HCT116 (cell line): ENCODE results near the gene EFCAB7. TPM values are rescaled to one million over a fixed set of nuclear protein-coding genes. Genes with fewer than 3 reads are reported as not detected.

Experiments
- ATAC-seq: fragments of 200-7000 bp; cut with Tn5 transposase; 2 replicates; pipeline ENCODE4 v1.9.1; 2020; ENCODE audit warnings: mild to moderate bottlenecking, moderate library complexity
- BruUV-seq: library from RNA; stranded (reverse); fragments of 400-500 nt; replicated peaks from 2 replicates; lab custom pipeline; 2021; lab: Mats Ljungman, UMichigan
- CTCF ChIA-PET: fragments of 300-600 bp; sonication (Branson Sonifier 250); formaldehyde crosslinking; loops from one replicate; lab custom pipeline; 2021; ENCODE audit warnings: antibody characterized with exemption; lab: Charles Lee
- POLR2A ChIA-PET: fragments of 300-600, 350-600 bp; sonication (Branson Sonifier 250); formaldehyde crosslinking; loops from one replicate; lab custom pipeline; 2021; ENCODE audit warnings: antibody characterized with exemption; lab: Charles Lee
- RAD21 ChIA-PET, 2 experiments: fragments of 300-600 bp; sonication (Branson Sonifier 250); formaldehyde crosslinking; loops; one replicate each; lab custom pipeline; 2023; ENCODE audit warnings: low total read pairs in 2 of 2; ENCODE audit not compliant: uncharacterized antibody in 2 of 2, unreplicated experiment in 2 of 2, low non-redundant PET in 1 of 2; lab: Charles Lee
- DNase-seq: peaks from one replicate; pipeline ENCODE4 v3.0.0-alpha.2; 2010; ENCODE audit warnings: low read depth, low spot score
- H2AFZ ChIP-seq: fragments of 200-600 bp; shearing (Covaris generic), sonication (generic); 2 replicates; pipeline ENCODE4 v1.6.1; 2017; ENCODE audit warnings: low read depth, mixed run types, mixed read lengths, antibody characterized with exemption, low read length; ENCODE audit not compliant: poor library complexity, severe bottlenecking
- H3K27ac ChIP-seq: 2 replicates; pipeline ENCODE4 v1.5.1; 2012; ENCODE audit warnings: low read depth, low read length
- H3K27me3 ChIP-seq: fragments of 200-600 bp; sonication (generic); 2 replicates; pipeline ENCODE4 v1.6.1; 2016; ENCODE audit warnings: mixed run types, low read length, mixed read lengths; ENCODE audit not compliant: insufficient read depth
- H3K36me3 ChIP-seq, 2 experiments: fragments of 200-500 bp in 1 of 2; fragments of 200-600 bp in 1 of 2; sonication (Bioruptor generic) in 1 of 2; sonication (generic) in 1 of 2; 2 replicates each; pipeline versions ENCODE4 v1.5.1 to v1.6.1; 2014 to 2016; ENCODE audit warnings: low read length in 2 of 2, inconsistent platforms in 1 of 2, mixed read lengths in 1 of 2, mixed run types in 1 of 2; ENCODE audit not compliant: insufficient read depth in 2 of 2, control insufficient read depth in 1 of 2
- H3K4me1 ChIP-seq, 2 experiments: fragments of 200-600 bp in 1 of 2; sonication (generic) in 1 of 2; 2 replicates each; pipeline versions ENCODE4 v1.5.1 to v1.6.1; 2012 to 2017; ENCODE audit warnings: low read length in 2 of 2, inconsistent platforms in 1 of 2, mild to moderate bottlenecking in 1 of 2, mixed read lengths in 1 of 2, mixed run types in 1 of 2, moderate library complexity in 1 of 2; ENCODE audit not compliant: insufficient read depth in 2 of 2, control insufficient read depth in 1 of 2
- H3K4me2 ChIP-seq: fragments of 200-600 bp; sonication (generic); 2 replicates; pipeline ENCODE4 v1.6.1; 2017; ENCODE audit warnings: mixed run types, low read length, mixed read lengths
- H3K4me3 ChIP-seq, 2 experiments: fragments of 200-600 bp in 1 of 2; sonication (generic) in 1 of 2; replicated peaks in 1 of 2; 2 replicates each; pipeline ENCODE4 v1.5.1; 2011 to 2016; ENCODE audit warnings: low read length in 2 of 2, control low read depth in 1 of 2, low read depth in 1 of 2, mild to moderate bottlenecking in 1 of 2, mixed read lengths in 1 of 2, mixed run types in 1 of 2
- H3K79me2 ChIP-seq: fragments of 200-600 bp; sonication (generic); 2 replicates; pipeline ENCODE4 v1.6.1; 2017; ENCODE audit warnings: mild to moderate bottlenecking, mixed run types, low read length, moderate library complexity, mixed read lengths; ENCODE audit not compliant: insufficient read depth
- H3K9ac ChIP-seq: fragments of 200-600 bp; sonication (generic); 2 replicates; pipeline ENCODE4 v1.6.1; 2016; ENCODE audit warnings: low read length, mixed read lengths
- H3K9me2 ChIP-seq: fragments of 200-600 bp; sonication (generic), shearing (Covaris generic); 2 replicates; pipeline ENCODE4 v1.6.1; 2017; ENCODE audit warnings: mixed run types, mild to moderate bottlenecking, moderate library complexity; ENCODE audit not compliant: insufficient read depth
- H3K9me3 ChIP-seq, 2 experiments: fragments of 200-500 bp in 1 of 2; fragments of 200-600 bp in 1 of 2; sonication (Bioruptor generic) in 1 of 2; sonication (generic) in 1 of 2; 2 replicates each; pipeline ENCODE4 v1.6.1; 2014 to 2017; ENCODE audit warnings: low read length in 2 of 2, mixed read lengths in 2 of 2, inconsistent platforms in 1 of 2, low read depth in 1 of 2, mild to moderate bottlenecking in 1 of 2, mixed run types in 1 of 2, moderate library complexity in 1 of 2; ENCODE audit not compliant: control insufficient read depth in 1 of 2, insufficient read depth in 1 of 2
- H4K20me1 ChIP-seq: fragments of 200-600 bp; sonication (generic), shearing (Covaris generic); 2 replicates; pipeline ENCODE4 v1.6.1; 2017; ENCODE audit warnings: mixed run types, mild to moderate bottlenecking, moderate library complexity; ENCODE audit not compliant: insufficient read depth
- CBX3 ChIP-seq: IDR thresholded peaks from 2 replicates; pipeline ENCODE4 v1.6.1; 2012; ENCODE audit warnings: low read depth
- CEBPB ChIP-seq: IDR thresholded peaks from 2 replicates; pipeline ENCODE4 v1.6.1; 2012; ENCODE audit warnings: low read depth
- EGR1 ChIP-seq: IDR thresholded peaks from 2 replicates; pipeline ENCODE4 v1.6.1; 2012; ENCODE audit warnings: low read depth
- ELF1 ChIP-seq: IDR thresholded peaks from 2 replicates; pipeline ENCODE4 v1.6.1; 2012; ENCODE audit warnings: low read depth, borderline replicate concordance
- EZH2 ChIP-seq: fragments of 200-600 bp; sonication (generic); IDR thresholded peaks from 2 replicates; pipeline ENCODE4 v1.6.1; 2017; ENCODE audit warnings: antibody characterized with exemption, mixed run types
- EZH2phosphoT487 ChIP-seq: fragments of 200-600 bp; IDR thresholded peaks from 2 replicates; pipeline ENCODE4 v1.6.1; 2018; ENCODE audit warnings: antibody characterized with exemption, borderline replicate concordance
- FOSL1 ChIP-seq: IDR thresholded peaks from 2 replicates; pipeline ENCODE4 v1.6.1; 2012; ENCODE audit warnings: low read depth
- JUND ChIP-seq: IDR thresholded peaks from 2 replicates; pipeline ENCODE4 v1.6.1; 2012
- POLR2A ChIP-seq: IDR thresholded peaks from 2 replicates; pipeline ENCODE4 v1.7.0; 2011; ENCODE audit warnings: borderline replicate concordance; ENCODE audit not compliant: insufficient read depth, insufficient read length; ENCODE audit errors: extremely low read depth
- SP1 ChIP-seq: IDR thresholded peaks from 2 replicates; pipeline ENCODE4 v1.6.1; 2012; ENCODE audit warnings: low read depth
- SRF ChIP-seq: IDR thresholded peaks from 2 replicates; pipeline ENCODE4 v1.6.1; 2012; ENCODE audit warnings: low read depth
- TCF7L2 ChIP-seq: IDR thresholded peaks from 2 replicates; pipeline ENCODE4 v1.7.0; 2011; ENCODE audit warnings: borderline replicate concordance, inconsistent platforms; ENCODE audit not compliant: insufficient read depth, insufficient read length; ENCODE audit errors: extremely low read depth
- ZFX ChIP-seq: fragments of 450-650 bp; IDR thresholded peaks from 2 replicates; pipeline ENCODE4 v1.6.1; 2017
- ZNF274 ChIP-seq: fragments of 200-500 bp; sonication (Bioruptor generic); IDR thresholded peaks from 2 replicates; pipeline ENCODE4 v1.6.1; 2014; ENCODE audit warnings: mild to moderate bottlenecking, low read depth, low read length, inconsistent platforms
- intact Hi-C: fragments of 100-400 bp; cut with micrococcal nuclease; formaldehyde crosslinking; loops from 2 replicates; pipeline ENCODE4 v1.10.0; 2022
- total RNA-seq: library from RNA; stranded (reverse); gene quantifications from one replicate; pipeline ENCODE4 v1.2.1, GENCODE V29; 2021; ENCODE audit not compliant: unreplicated experiment
- TF ChIP-seq, protein P1 (sequence below): IDR thresholded peaks from 2 replicates; pipeline ENCODE4 v1.6.1; 2012
- TF ChIP-seq, protein P2 (sequence below): IDR thresholded peaks from 2 replicates; pipeline ENCODE4 v1.6.1; 2011; ENCODE audit warnings: mild to moderate bottlenecking, low read length, moderate library complexity; ENCODE audit not compliant: insufficient replicate concordance; ENCODE audit errors: extremely low read depth
- TF ChIP-seq, protein P3 (sequence below), 3 experiments: fragments of 200-600 bp in 1 of 3; sonication (generic) in 1 of 3; IDR thresholded peaks in 2 of 3; conservative IDR thresholded peaks in 1 of 3; 2 replicates each; pipeline ENCODE4 v1.5.1; 2012 to 2017; ENCODE audit warnings: low read depth in 2 of 3, low read length in 2 of 3, antibody characterized with exemption in 1 of 3, borderline replicate concordance in 1 of 3, control low read depth in 1 of 3, mild to moderate bottlenecking in 1 of 3, mixed read lengths in 1 of 3, mixed run types in 1 of 3, moderate library complexity in 1 of 3; ENCODE audit not compliant: insufficient read depth in 1 of 3
- TF ChIP-seq, protein P4 (sequence below): IDR thresholded peaks from 2 replicates; pipeline ENCODE4 v1.6.1; 2012; ENCODE audit warnings: low read depth
- TF ChIP-seq, protein P5 (sequence below): IDR thresholded peaks from 2 replicates; pipeline ENCODE4 v1.6.1; 2012

EFCAB7 gene
- total RNA-seq, 1 experiment from 2014 or later, result 6.0 TPM

DNA sequence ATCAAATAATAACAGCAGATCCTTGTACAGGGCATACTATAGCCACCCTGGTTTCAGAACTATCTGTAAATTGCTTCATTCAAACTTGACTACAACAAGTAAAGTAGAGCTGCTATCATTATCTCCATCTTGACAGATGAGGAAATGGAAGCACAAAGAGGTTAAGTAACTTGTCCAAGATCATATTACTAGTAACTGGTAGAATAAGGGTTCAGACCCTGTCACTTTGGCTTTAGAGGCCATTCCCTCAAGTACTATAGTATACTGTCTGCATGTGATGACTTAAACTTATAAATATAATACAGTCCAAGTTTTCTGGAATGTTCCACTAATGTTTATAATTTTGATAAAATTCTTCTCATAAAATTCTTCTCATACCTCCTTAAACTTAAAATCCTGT, 94.7 kb downstream of the EFCAB7 start:
- no peak overlapping the region for H3K4me2 ChIP-seq
- ATAC-seq (no peak), DNase-seq (no peak)
- no peaks in the 10 kb centered on the region; a peak in 1 of 4 replicates for H3K4me1 ChIP-seq
- CTCF ChIA-PET, result interaction anchor here (1.9 to 2.7 kb wide), 3 partner anchors 56 to 629 kb away, joined by 6 to 15 read pairs (median 14); no protein-coding TSS in a partner anchor
- no peaks in the 10 kb centered on the region for H3K9me2 ChIP-seq
- H3K27ac ChIP-seq, result no peak overlapping the region
- no peaks in the 10 kb centered on the region for H3K79me2 ChIP-seq
- H4K20me1 ChIP-seq, result no peaks in the 10 kb centered on the region
- no peak overlapping the region for H2AFZ ChIP-seq
- RAD21 ChIA-PET, result no interaction called here
- intact Hi-C loops, result no loop called here
- H3K36me3 ChIP-seq, result no peaks in the 10 kb centered on the region
- no TSS peak for BruUV-seq
- H3K4me3 ChIP-seq, result no peak overlapping the region
- TF ChIP-seq, protein P1, sequence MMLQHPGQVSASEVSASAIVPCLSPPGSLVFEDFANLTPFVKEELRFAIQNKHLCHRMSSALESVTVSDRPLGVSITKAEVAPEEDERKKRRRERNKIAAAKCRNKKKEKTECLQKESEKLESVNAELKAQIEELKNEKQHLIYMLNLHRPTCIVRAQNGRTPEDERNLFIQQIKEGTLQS, result no peak
- TF ChIP-seq JUND, result no peak
- no peak for TF ChIP-seq EZH2
- TF ChIP-seq, protein P2, sequence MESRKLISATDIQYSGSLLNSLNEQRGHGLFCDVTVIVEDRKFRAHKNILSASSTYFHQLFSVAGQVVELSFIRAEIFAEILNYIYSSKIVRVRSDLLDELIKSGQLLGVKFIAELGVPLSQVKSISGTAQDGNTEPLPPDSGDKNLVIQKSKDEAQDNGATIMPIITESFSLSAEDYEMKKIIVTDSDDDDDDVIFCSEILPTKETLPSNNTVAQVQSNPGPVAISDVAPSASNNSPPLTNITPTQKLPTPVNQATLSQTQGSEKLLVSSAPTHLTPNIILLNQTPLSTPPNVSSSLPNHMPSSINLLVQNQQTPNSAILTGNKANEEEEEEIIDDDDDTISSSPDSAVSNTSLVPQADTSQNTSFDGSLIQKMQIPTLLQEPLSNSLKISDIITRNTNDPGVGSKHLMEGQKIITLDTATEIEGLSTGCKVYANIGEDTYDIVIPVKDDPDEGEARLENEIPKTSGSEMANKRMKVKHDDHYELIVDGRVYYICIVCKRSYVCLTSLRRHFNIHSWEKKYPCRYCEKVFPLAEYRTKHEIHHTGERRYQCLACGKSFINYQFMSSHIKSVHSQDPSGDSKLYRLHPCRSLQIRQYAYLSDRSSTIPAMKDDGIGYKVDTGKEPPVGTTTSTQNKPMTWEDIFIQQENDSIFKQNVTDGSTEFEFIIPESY, result no peak
- no peak for TF ChIP-seq CBX3
- TF ChIP-seq ZFX, result no peak
- TF ChIP-seq, protein P3, sequence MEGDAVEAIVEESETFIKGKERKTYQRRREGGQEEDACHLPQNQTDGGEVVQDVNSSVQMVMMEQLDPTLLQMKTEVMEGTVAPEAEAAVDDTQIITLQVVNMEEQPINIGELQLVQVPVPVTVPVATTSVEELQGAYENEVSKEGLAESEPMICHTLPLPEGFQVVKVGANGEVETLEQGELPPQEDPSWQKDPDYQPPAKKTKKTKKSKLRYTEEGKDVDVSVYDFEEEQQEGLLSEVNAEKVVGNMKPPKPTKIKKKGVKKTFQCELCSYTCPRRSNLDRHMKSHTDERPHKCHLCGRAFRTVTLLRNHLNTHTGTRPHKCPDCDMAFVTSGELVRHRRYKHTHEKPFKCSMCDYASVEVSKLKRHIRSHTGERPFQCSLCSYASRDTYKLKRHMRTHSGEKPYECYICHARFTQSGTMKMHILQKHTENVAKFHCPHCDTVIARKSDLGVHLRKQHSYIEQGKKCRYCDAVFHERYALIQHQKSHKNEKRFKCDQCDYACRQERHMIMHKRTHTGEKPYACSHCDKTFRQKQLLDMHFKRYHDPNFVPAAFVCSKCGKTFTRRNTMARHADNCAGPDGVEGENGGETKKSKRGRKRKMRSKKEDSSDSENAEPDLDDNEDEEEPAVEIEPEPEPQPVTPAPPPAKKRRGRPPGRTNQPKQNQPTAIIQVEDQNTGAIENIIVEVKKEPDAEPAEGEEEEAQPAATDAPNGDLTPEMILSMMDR (IDR thresholded peaks at IDR 0.05 in 2 of 3, conservative IDR thresholded peaks at IDR 0.05 in 1 of 3; ENCODE audit: borderline replicate concordance in 1 of 3, insufficient read depth in 1 of 3, low read depth in 2 of 3, low read length in 2 of 3), result no peak
- no peak for TF ChIP-seq ZNF274
- TF ChIP-seq TCF7L2, result no peak
- TF ChIP-seq SP1, result no peak
- TF ChIP-seq, protein P4, sequence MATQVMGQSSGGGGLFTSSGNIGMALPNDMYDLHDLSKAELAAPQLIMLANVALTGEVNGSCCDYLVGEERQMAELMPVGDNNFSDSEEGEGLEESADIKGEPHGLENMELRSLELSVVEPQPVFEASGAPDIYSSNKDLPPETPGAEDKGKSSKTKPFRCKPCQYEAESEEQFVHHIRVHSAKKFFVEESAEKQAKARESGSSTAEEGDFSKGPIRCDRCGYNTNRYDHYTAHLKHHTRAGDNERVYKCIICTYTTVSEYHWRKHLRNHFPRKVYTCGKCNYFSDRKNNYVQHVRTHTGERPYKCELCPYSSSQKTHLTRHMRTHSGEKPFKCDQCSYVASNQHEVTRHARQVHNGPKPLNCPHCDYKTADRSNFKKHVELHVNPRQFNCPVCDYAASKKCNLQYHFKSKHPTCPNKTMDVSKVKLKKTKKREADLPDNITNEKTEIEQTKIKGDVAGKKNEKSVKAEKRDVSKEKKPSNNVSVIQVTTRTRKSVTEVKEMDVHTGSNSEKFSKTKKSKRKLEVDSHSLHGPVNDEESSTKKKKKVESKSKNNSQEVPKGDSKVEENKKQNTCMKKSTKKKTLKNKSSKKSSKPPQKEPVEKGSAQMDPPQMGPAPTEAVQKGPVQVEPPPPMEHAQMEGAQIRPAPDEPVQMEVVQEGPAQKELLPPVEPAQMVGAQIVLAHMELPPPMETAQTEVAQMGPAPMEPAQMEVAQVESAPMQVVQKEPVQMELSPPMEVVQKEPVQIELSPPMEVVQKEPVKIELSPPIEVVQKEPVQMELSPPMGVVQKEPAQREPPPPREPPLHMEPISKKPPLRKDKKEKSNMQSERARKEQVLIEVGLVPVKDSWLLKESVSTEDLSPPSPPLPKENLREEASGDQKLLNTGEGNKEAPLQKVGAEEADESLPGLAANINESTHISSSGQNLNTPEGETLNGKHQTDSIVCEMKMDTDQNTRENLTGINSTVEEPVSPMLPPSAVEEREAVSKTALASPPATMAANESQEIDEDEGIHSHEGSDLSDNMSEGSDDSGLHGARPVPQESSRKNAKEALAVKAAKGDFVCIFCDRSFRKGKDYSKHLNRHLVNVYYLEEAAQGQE, result no peak
- TF ChIP-seq, protein P5, sequence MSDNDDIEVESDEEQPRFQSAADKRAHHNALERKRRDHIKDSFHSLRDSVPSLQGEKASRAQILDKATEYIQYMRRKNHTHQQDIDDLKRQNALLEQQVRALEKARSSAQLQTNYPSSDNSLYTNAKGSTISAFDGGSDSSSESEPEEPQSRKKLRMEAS, result no peak
- TF ChIP-seq CEBPB, result no peak
- TF ChIP-seq ELF1, result no peak
- TF ChIP-seq EGR1, result no peak
- no peak for TF ChIP-seq SRF
- TF ChIP-seq EZH2phosphoT487, result no peak
- no peak for TF ChIP-seq POLR2A
- TF ChIP-seq FOSL1, result no peak
- TF ChIP-seq, all 23 proteins: peak for 0
- H3K9me3 ChIP-seq, result no peaks in the 10 kb centered on the region
- POLR2A ChIA-PET, result no interaction called here
- H3K27me3 ChIP-seq, result no peaks in the 10 kb centered on the region
- no peak overlapping the region for H3K9ac ChIP-seq
